Aortic smooth muscle cell (primary cell): ENCODE measurements around the gene SMNDC1. TPM values are rescaled to one million over a fixed set of nuclear protein-coding genes. Genes with fewer than 3 reads are reported as not detected.

Source experiments
- total RNA-seq: library from RNA; depleted of rRNA; stranded (reverse); fragments of >200 nt; gene quantifications from 2 replicates; pipeline ENCODE4 v1.2.3, GENCODE V29; 2014

The SMNDC1 gene
- 5.7 and 9.8 TPM in 2 replicates for total RNA-seq

GRCh38 chr10:110304780-110305421 lies at the start of gene SMNDC1:
Gene SMNDC1 (minus strand): TSS chr10:110304920. CDS start chr10:110303587, 1,333 bp downstream.

Other genes starting within 250 kb of the SMNDC1 start
- gene MXI1, start 97.3 kb downstream of the SMNDC1 start, total RNA-seq, result 11.0 and 11.7 TPM in 2 replicates
- gene DUSP5, start 193.0 kb upstream of the SMNDC1 start, total RNA-seq, result 15.0 and 29.3 TPM in 2 replicates